Measurements from ENCODE around the gene TAL1. TPM values are rescaled to one million over a fixed set of nuclear protein-coding genes. Genes with fewer than 3 reads are reported as not detected.

The TAL1 gene
- polyA plus RNA-seq, 1 of the 3 experiments (the other 2 are of a cell fraction): not detected

DNA sequence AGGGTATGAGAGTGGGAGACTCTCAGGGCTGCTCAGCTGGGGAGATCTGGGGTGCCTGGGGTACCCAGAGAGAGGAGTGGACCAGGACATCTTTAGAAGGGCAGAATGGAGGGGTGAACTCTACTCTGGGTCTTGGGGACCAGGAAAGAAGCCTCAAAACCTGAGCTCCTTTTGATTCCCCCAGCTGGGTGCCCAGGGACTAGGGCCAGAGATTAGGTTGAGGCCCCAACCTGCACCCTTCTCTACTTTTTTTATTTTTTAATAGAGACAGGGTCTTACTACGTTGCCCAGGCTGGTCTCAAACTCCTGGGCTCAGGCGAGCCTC lies 44.1 kb downstream of the TAL1 start:
- Histone ChIP-seq H3F3A (replicated peaks; ENCODE audit: insufficient read depth) (no peaks in the 10 kb centered on the region), H4K20me1 (ENCODE audit: insufficient read depth) (no peaks in the 10 kb centered on the region), H3K9me2 (no peaks in the 10 kb centered on the region), H3K4me3 (ENCODE audit: low read depth in 2 of 2, low read length in 1 of 2) (no peak overlapping the region), H3K9ac (no peak overlapping the region), H3K79me2 (ENCODE audit: insufficient read depth) (no peaks in the 10 kb centered on the region), H3K4me2 (no peak overlapping the region), H2AFZ (ENCODE audit: low read depth) (no peak overlapping the region), H3K4me1 (ENCODE audit: control insufficient read depth in 1 of 2, insufficient read depth in 2 of 2, low read depth in 1 of 2, low read length in 1 of 2) (peaks cover 0 to 3% of the 10 kb centered on the region in 2 experiments; a peak in 1 of 4 replicates), H3K9me3 (no peaks in the 10 kb centered on the region), H3K36me3 (replicated peaks in 1 of 2; ENCODE audit: control insufficient read depth in 1 of 2, insufficient read depth in 2 of 2, low read length in 1 of 2) (no peaks in the 10 kb centered on the region), H3K27me3 (ENCODE audit: insufficient read depth) (no peaks in the 10 kb centered on the region), H3K27ac (ENCODE audit: low read depth in 2 of 2, low read length in 1 of 2) (no peak overlapping the region)
- 28% methylated on average over 2 of the region's 2 CpGs for WGBS (ENCODE audit: low lambda C conversion rate)
- TF ChIP-seq, protein P1, sequence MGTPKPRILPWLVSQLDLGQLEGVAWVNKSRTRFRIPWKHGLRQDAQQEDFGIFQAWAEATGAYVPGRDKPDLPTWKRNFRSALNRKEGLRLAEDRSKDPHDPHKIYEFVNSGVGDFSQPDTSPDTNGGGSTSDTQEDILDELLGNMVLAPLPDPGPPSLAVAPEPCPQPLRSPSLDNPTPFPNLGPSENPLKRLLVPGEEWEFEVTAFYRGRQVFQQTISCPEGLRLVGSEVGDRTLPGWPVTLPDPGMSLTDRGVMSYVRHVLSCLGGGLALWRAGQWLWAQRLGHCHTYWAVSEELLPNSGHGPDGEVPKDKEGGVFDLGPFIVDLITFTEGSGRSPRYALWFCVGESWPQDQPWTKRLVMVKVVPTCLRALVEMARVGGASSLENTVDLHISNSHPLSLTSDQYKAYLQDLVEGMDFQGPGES (IDR thresholded peaks at IDR 0.05; ENCODE audit: low read depth, low read length): no peak
- TF ChIP-seq RAD21 (IDR thresholded peaks at IDR 0.05; ENCODE audit: low read length) (no peak), NFIC (IDR thresholded peaks at IDR 0.05; ENCODE audit: borderline replicate concordance) (no peak), FOSL2 (IDR thresholded peaks at IDR 0.05; ENCODE audit: borderline replicate concordance, low read depth) (no peak), NRF1 (IDR thresholded peaks at IDR 0.05; ENCODE audit: low read depth, low read length) (no peak)
- DNase-seq: no peak
- CTCF ChIA-PET: interaction anchor here (1.1 to 10.7 kb wide), 3 partner anchors 6 to 75 kb away, joined by 4 to 143 read pairs (median 8); no protein-coding TSS in a partner anchor
- POLR2A ChIA-PET: no interaction called here

DNA sequence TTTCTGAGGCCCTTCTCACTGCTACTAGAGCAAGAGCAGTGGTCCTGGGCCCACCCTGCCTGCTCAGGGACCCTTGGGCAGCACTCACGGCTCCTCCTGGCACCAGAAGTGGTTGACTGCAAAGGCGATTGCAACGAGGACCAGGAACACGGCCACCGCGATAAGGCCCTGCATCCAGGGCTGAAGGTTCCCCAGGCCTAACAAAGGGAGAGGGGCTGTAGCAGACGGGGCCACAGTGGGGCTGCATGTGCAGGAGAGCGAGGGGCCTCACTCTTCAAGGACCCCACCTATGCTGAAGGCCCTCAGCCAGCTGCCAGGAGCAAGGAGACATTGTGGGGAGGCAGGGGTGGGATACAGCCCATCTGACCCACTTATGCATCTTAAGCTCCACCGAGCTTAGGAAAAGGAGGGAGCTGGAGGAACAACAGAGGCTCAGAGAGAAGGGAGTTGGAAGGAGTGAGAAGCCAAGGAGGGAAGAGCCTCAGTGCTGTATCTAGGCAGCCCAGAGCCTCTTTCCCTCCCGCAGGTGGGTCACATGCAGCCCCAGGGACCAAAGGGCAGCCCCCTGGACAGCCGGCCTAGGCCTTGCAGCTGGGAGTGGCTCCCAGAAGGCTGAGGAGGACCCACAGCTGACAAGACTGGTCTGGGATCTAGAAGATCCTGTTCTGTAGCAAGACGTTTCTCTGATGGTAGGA lies 44.6 kb downstream of the TAL1 start:
- no peaks in the 10 kb centered on the region for H3F3A ChIP-seq (replicated peaks; ENCODE audit: insufficient read depth)
- no peak overlapping the region for H3K4me2 ChIP-seq
- no peaks in the 10 kb centered on the region for H3K9me3 ChIP-seq
- no peaks in the 10 kb centered on the region for H3K79me2 ChIP-seq (ENCODE audit: insufficient read depth)
- H4K20me1 ChIP-seq (ENCODE audit: insufficient read depth): no peaks in the 10 kb centered on the region
- no peak for DNase-seq
- no peak overlapping the region for H3K4me3 ChIP-seq (ENCODE audit: low read depth in 2 of 2, low read length in 1 of 2)
- TF ChIP-seq, protein P2, sequence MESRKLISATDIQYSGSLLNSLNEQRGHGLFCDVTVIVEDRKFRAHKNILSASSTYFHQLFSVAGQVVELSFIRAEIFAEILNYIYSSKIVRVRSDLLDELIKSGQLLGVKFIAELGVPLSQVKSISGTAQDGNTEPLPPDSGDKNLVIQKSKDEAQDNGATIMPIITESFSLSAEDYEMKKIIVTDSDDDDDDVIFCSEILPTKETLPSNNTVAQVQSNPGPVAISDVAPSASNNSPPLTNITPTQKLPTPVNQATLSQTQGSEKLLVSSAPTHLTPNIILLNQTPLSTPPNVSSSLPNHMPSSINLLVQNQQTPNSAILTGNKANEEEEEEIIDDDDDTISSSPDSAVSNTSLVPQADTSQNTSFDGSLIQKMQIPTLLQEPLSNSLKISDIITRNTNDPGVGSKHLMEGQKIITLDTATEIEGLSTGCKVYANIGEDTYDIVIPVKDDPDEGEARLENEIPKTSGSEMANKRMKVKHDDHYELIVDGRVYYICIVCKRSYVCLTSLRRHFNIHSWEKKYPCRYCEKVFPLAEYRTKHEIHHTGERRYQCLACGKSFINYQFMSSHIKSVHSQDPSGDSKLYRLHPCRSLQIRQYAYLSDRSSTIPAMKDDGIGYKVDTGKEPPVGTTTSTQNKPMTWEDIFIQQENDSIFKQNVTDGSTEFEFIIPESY (IDR thresholded peaks at IDR 0.05; ENCODE audit: borderline replicate concordance, low read depth): no peak
- TF ChIP-seq SIN3A (IDR thresholded peaks at IDR 0.05; ENCODE audit: borderline replicate concordance, low read depth, low read length): no peak
- no peak for TF ChIP-seq FOXM1 (IDR thresholded peaks at IDR 0.05; ENCODE audit: low read depth)
- H3K27ac ChIP-seq (ENCODE audit: low read depth in 2 of 2, low read length in 1 of 2): no peak overlapping the region
- 69% methylated on average over 10 of the region's 12 CpGs for WGBS (ENCODE audit: low lambda C conversion rate)
- no peak overlapping the region for H3K9ac ChIP-seq
- H3K9me2 ChIP-seq: no peaks in the 10 kb centered on the region
- no peaks in the 10 kb centered on the region for H3K36me3 ChIP-seq (replicated peaks in 1 of 2; ENCODE audit: control insufficient read depth in 1 of 2, insufficient read depth in 2 of 2, low read length in 1 of 2)
- no peaks in the 10 kb centered on the region for H3K27me3 ChIP-seq (ENCODE audit: insufficient read depth)
- ChIA-PET POLR2A (no interaction called here), CTCF (interaction anchor here (1.1 to 10.7 kb wide), 3 partner anchors 6 to 76 kb away, joined by 4 to 143 read pairs (median 8); no protein-coding TSS in a partner anchor)
- no peaks in the 10 kb centered on the region for H3K4me1 ChIP-seq (ENCODE audit: control insufficient read depth in 1 of 2, insufficient read depth in 2 of 2, low read depth in 1 of 2, low read length in 1 of 2)
- H2AFZ ChIP-seq (ENCODE audit: low read depth): no peak overlapping the region

Measured in SK-N-SH (cell line).